MM.1S (cell line): Measurements from ENCODE around the gene ENTPD5.
"Not testable (repeated sequence)": the region's sequence is repeated elsewhere in the genome, so short reads cannot be mapped to it uniquely, and the experiment has no call there.

Experiments used
- CTCF ChIP-seq: fragments of 300-600 bp; sonication (generic); IDR thresholded peaks from 2 replicates; pipeline ENCODE4 v1.5.1; 2016; ENCODE audit warnings: antibody characterized with exemption, low read length, mixed read lengths
- EZH2 ChIP-seq: fragments of 300-600 bp; sonication (generic); optimal IDR thresholded peaks from 2 replicates; pipeline ENCODE3; 2017; ENCODE audit warnings: low read depth, mild to moderate bottlenecking, antibody characterized with exemption, low read length, mixed read lengths

GRCh38 chr14:74005664-74006063, 13.4 kb downstream of the ENTPD5 start:
- TF ChIP-seq CTCF, EZH2: not testable (repeated sequence)
